T-cell (primary cell): ENCODE data around the gene NFKBIZ. TPM values are rescaled to one million over a fixed set of nuclear protein-coding genes. Genes with fewer than 3 reads are reported as not detected.

ENCODE experiments used
- ATAC-seq, 4 experiments: fragments of 200-7000 bp in 3 of 4; fragments of 150-1000 bp in 1 of 4; cut with Tn5 transposase; replicated peaks in 1 of 4; 1 replicate in 3 of 4; 2 replicates in 1 of 4; pipeline ENCODE4 v1.10.0; 2021; ENCODE audit warnings: moderate library complexity in 3 of 4, mild to moderate bottlenecking in 2 of 4, moderate number of reproducible peaks in 1 of 4
- CTCF ChIA-PET, 2 donors: fragments of 300-600 bp; sonication (Branson Sonifier 250); formaldehyde crosslinking; loops; one replicate each; lab custom pipeline; 2022; ENCODE audit warnings: antibody characterized with exemption in 2 of 2; lab: Charles Lee
- POLR2A ChIA-PET, 2 donors: fragments of 300-600 bp; sonication (Branson Sonifier 250); formaldehyde crosslinking; loops; one replicate each; lab custom pipeline; 2022; ENCODE audit warnings: antibody characterized with exemption in 2 of 2; lab: Charles Lee
- DNase-seq, 35 experiments: peaks; one replicate each; pipeline versions ENCODE4 v3.0.0 to v3.0.0-alpha.2; 2013 to 2023
- H3K27ac ChIP-seq: one replicate; pipeline ENCODE4 v1.5.1; 2013; ENCODE audit warnings: low read length
- H3K27me3 ChIP-seq, 2 experiments: replicated peaks in 1 of 2; 1 replicate in 1 of 2; 2 replicates in 1 of 2; pipeline versions ENCODE4 v1.6.1 to v1.7.0; 2013; ENCODE audit warnings: low read length in 1 of 2, mixed read lengths in 1 of 2; ENCODE audit not compliant: control insufficient read depth in 2 of 2, insufficient read depth in 2 of 2; ENCODE audit errors: extremely low read depth in 1 of 2
- H3K36me3 ChIP-seq, 2 donors: 1 replicate in 1 of 2; 2 replicates in 1 of 2; pipeline versions ENCODE4 v1.6.1 to v1.7.0; 2013; ENCODE audit warnings: low read length in 1 of 2; ENCODE audit not compliant: control insufficient read depth in 2 of 2, insufficient read depth in 1 of 2; ENCODE audit errors: extremely low read depth in 1 of 2
- H3K4me1 ChIP-seq, 2 experiments: 1 replicate in 1 of 2; 2 replicates in 1 of 2; pipeline versions ENCODE4 v1.6.1 to v1.7.0; 2013; ENCODE audit warnings: low read length in 2 of 2, mixed read lengths in 1 of 2; ENCODE audit not compliant: insufficient read depth in 2 of 2, control insufficient read depth in 1 of 2; ENCODE audit errors: extremely low read depth in 1 of 2
- H3K4me3 ChIP-seq, 2 donors: 1 replicate in 1 of 2; 2 replicates in 1 of 2; pipeline versions ENCODE4 v1.5.1 to v1.7.0; 2013; ENCODE audit warnings: mild to moderate bottlenecking in 2 of 2, low read length in 1 of 2, moderate library complexity in 1 of 2; ENCODE audit not compliant: control insufficient read depth in 1 of 2; ENCODE audit errors: extremely low read depth in 1 of 2
- H3K9me3 ChIP-seq: 2 replicates; pipeline ENCODE4 v1.7.0; 2013
- H3K27ac Mint-ChIP-seq, 2 donors: one replicate each; pipeline ENCODE4 v1.8.0; 2020 to 2021; ENCODE audit warnings: mild to moderate bottlenecking in 2 of 2, mixed read lengths in 2 of 2
- H3K27me3 Mint-ChIP-seq, 2 donors: one replicate each; pipeline ENCODE4 v1.8.0; 2021 to 2022; ENCODE audit warnings: mixed read lengths in 2 of 2
- H3K36me3 Mint-ChIP-seq: one replicate; pipeline ENCODE4 v1.8.0; 2021; ENCODE audit warnings: mixed read lengths
- H3K4me1 Mint-ChIP-seq, 3 donors: one replicate each; pipeline ENCODE4 v1.8.0; 2020 to 2022; ENCODE audit warnings: mixed read lengths in 3 of 3, mild to moderate bottlenecking in 1 of 3
- H3K4me3 Mint-ChIP-seq, 3 donors: one replicate each; pipeline ENCODE4 v1.8.0; 2020 to 2022; ENCODE audit warnings: mild to moderate bottlenecking in 3 of 3, mixed read lengths in 3 of 3, moderate library complexity in 3 of 3
- H3K9me3 Mint-ChIP-seq, 3 donors: one replicate each; pipeline ENCODE4 v1.8.0; 2020 to 2022; ENCODE audit warnings: mixed read lengths in 3 of 3
- WGBS: methylation state at CpG from one replicate; pipeline ENCODE4 v1.1.5; 2013; ENCODE audit warnings: missing lambda C conversion rate; ENCODE audit not compliant: insufficient coverage; 5-methylcytosine and 5-hydroxymethylcytosine counted together
- total RNA-seq, 35 experiments: library from RNA in 6 of 35; stranded (reverse) in 6 of 35; fragments of 120-200 nt in 1 of 35; gene quantifications; one replicate each; pipeline versions ENCODE4 v1.2.1 to v1.2.4 and lab custom pipeline; 2013 to 2026

The NFKBIZ gene
- total RNA-seq, 5 donors from 2014 or later (not counting 1 experiment from before 2014, with no cell fraction given) = 130 to 720 (median 132) TPM

DNA sequence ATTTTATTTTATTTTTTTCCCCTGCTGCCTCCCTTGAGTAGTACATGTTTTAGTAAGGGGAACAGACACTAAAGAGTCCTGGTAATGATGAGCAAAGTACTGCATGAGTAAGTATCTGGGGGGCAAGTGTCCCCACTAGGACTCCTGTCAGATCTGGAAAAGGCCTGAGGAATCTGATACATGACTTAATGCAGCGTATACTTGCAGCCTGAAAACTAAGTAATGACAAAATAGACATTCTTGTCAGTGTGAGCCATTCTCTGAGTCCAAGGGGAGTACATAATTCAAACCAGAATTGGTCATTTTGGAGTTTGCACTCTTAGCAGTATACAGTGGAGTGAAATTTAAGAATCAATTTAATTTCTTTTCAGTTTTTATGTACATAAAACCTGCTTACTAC lies 42.8 kb upstream of the NFKBIZ start:
- Histone ChIP-seq H3K4me3 (no peak overlapping the region), H3K27ac (no peak overlapping the region), H3K9me3 (no peaks in the 10 kb centered on the region), H3K36me3 (peaks cover 0 to 20% of the 10 kb centered on the region in 2 donors), H3K4me1 (peaks cover 7 to 12% of the 10 kb centered on the region in 2 experiments), H3K27me3 (no peaks in the 10 kb centered on the region)
- no peak for DNase-seq
- Mint-ChIP-seq H3K4me3 (no peak overlapping the region), H3K36me3 (peaks cover 40% of the 10 kb centered on the region), H3K9me3 (no peaks in the 10 kb centered on the region), H3K27ac (peak overlapping the region in 1 of 2 donors; percentile 44), H3K27me3 (no peaks in the 10 kb centered on the region), H3K4me1 (peaks cover 36 to 51% (median 49%) of the 10 kb centered on the region in 3 donors)
- ATAC-seq = no peak
- 100% methylated on average over 1 of the region's 1 CpG for WGBS
- POLR2A ChIA-PET = interaction anchor here in 1 of 2 donors (0.7 kb wide), 1 partner anchor 282 kb away, joined by 3 read pairs; no protein-coding TSS in a partner anchor
- CTCF ChIA-PET = interaction anchor here (1.0 to 6.8 kb wide), 14 partner anchors 10 to 730 kb away, joined by 3 to 112 read pairs (median 8); no protein-coding TSS in a partner anchor

GRCh38 chr3:101807888-101808287 lies 41.4 kb upstream of the NFKBIZ start:
- Histone ChIP-seq H3K36me3 (peaks cover 0 to 11% of the 10 kb centered on the region in 2 donors), H3K4me1 (peaks cover 7 to 12% of the 10 kb centered on the region in 2 experiments), H3K27ac (no peak overlapping the region), H3K9me3 (no peaks in the 10 kb centered on the region), H3K27me3 (no peaks in the 10 kb centered on the region), H3K4me3 (no peak overlapping the region)
- H3K4me1 Mint-ChIP-seq = peaks cover 40 to 48% (median 46%) of the 10 kb centered on the region in 3 donors
- H3K27me3 Mint-ChIP-seq = no peaks in the 10 kb centered on the region
- peak overlapping the region in 1 of 2 donors; percentile 2 for H3K27ac Mint-ChIP-seq
- WGBS = 13% methylated on average over 1 of the region's 2 CpGs
- H3K36me3 Mint-ChIP-seq = peaks cover 33% of the 10 kb centered on the region
- ATAC-seq (no peak), DNase-seq (no peak)
- no peaks in the 10 kb centered on the region for H3K9me3 Mint-ChIP-seq
- POLR2A ChIA-PET = interaction anchor here (0.5 to 0.7 kb wide), 6 partner anchors 19 to 472 kb away, joined by 3 to 5 read pairs (median 3); no protein-coding TSS in a partner anchor
- CTCF ChIA-PET = interaction anchor here (0.6 to 6.8 kb wide), 20 partner anchors 8 to 1312 kb away, joined by 3 to 112 read pairs (median 4); no protein-coding TSS in a partner anchor
- H3K4me3 Mint-ChIP-seq = no peak overlapping the region

DNA sequence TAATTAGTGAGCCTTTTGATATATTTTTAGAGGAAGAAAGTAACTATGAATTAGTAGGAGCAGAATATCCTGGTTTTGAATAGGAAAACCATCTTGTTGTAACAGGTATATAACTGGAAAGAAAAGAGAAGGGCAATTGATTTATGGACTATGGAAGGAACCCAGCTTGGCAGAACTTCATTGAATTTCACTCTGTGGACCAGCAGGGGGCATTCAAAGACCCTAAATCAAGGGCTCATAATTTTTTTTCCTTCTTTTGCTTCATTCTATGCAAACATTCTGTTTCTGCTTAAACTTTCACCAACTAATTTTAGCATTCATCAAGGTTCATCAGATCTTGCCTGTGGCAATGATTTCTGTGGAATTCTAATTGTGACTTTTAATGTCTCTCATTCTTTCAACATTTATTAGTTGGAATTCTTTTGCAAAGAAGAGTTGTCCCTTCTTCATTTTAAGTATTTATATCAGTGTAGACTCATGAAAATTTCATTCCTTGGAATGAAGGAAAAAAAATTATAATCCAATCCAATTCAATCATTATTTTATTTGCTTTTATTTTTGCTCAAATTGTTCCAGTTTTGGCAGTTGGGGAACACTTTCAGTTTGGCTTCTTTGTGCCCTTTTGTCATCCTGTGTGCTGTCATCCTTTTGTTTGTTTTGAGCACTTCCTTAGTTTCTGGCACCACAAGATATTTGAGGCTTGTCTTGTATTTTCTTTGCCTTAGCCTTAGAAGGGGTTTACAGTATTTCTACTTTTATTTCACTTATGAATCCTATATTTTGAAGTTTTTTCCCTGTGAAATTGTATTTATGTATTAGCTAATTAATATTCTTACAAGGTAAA lies 39.9 kb upstream of the NFKBIZ start:
- ChIA-PET POLR2A (interaction anchor here in 1 of 2 donors (0.7 kb wide), 1 partner anchor 123 kb away, joined by 3 read pairs; no protein-coding TSS in a partner anchor), CTCF (interaction anchor here (0.6 to 6.8 kb wide), 13 partner anchors 9 to 727 kb away, joined by 3 to 112 read pairs (median 6); partner anchors contain the start of gene NFKBIZ (in 1 of the 2))
- H3K27me3 Mint-ChIP-seq = no peaks in the 10 kb centered on the region
- peaks cover 42 to 48% (median 44%) of the 10 kb centered on the region in 3 donors for H3K4me1 Mint-ChIP-seq
- H3K4me3 Mint-ChIP-seq = peak overlapping the region in 2 of 3 donors; percentile 7 to 22
- peaks cover 20% of the 10 kb centered on the region for H3K36me3 Mint-ChIP-seq
- H3K9me3 Mint-ChIP-seq = no peaks in the 10 kb centered on the region
- H3K27ac Mint-ChIP-seq = peak overlapping the region; percentile 74 to 84
- Histone ChIP-seq H3K9me3 (no peaks in the 10 kb centered on the region), H3K27me3 (no peaks in the 10 kb centered on the region), H3K4me3 (no peak overlapping the region), H3K4me1 (peaks cover 4 to 19% of the 10 kb centered on the region in 2 experiments), H3K36me3 (peaks cover 0 to 5% of the 10 kb centered on the region in 2 donors), H3K27ac (peak overlapping the region; percentile 50)
- peak; percentile 74 to 80 (median 76) for ATAC-seq
- DNase-seq = peak in 26 of 35 experiments; percentile 15 to 76 (median 32)

DNA sequence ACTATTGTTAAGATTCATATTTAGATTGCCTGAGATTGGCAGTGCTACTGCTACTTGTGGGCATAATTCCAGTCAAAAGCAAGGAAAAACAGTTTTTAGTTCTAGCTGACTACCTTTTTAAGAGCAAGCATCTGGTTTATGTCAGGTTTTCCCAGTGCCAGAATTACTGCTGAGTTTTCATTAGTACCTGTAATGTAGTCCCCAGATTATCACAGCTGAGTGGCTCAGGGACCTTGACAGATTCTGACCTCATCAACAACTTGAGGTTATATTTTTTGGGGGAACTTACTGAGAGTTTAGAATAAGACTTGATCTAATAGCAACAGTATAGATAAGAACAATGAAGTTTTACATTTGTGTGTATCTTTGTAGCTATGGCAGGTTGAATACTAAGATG lies 39.3 kb upstream of the NFKBIZ start:
- Histone ChIP-seq H3K27me3 (no peaks in the 10 kb centered on the region), H3K4me1 (peaks cover 6 to 25% of the 10 kb centered on the region in 2 experiments), H3K4me3 (no peak overlapping the region), H3K36me3 (peaks cover 0 to 5% of the 10 kb centered on the region in 2 donors), H3K9me3 (no peaks in the 10 kb centered on the region), H3K27ac (peak overlapping the region; percentile 50)
- ChIA-PET CTCF (interaction anchor here (0.8 to 6.8 kb wide), 10 partner anchors 17 to 726 kb away, joined by 3 to 112 read pairs (median 6); partner anchors contain the start of gene NFKBIZ (in 1 of the 2)), POLR2A (interaction anchor here in 1 of 2 donors (0.9 to 1.0 kb wide), 2 partner anchors 19 to 732 kb away, joined by 3 to 5 read pairs; no protein-coding TSS in a partner anchor)
- no peaks in the 10 kb centered on the region for H3K27me3 Mint-ChIP-seq
- H3K36me3 Mint-ChIP-seq = peaks cover 15% of the 10 kb centered on the region
- DNase-seq (no peak), ATAC-seq (peak in 1 of 4 experiments; percentile 20)
- H3K4me3 Mint-ChIP-seq = no peak overlapping the region
- H3K4me1 Mint-ChIP-seq = peaks cover 45 to 50% (median 45%) of the 10 kb centered on the region in 3 donors
- H3K9me3 Mint-ChIP-seq = no peaks in the 10 kb centered on the region
- H3K27ac Mint-ChIP-seq = peak overlapping the region; percentile 74 to 84

DNA sequence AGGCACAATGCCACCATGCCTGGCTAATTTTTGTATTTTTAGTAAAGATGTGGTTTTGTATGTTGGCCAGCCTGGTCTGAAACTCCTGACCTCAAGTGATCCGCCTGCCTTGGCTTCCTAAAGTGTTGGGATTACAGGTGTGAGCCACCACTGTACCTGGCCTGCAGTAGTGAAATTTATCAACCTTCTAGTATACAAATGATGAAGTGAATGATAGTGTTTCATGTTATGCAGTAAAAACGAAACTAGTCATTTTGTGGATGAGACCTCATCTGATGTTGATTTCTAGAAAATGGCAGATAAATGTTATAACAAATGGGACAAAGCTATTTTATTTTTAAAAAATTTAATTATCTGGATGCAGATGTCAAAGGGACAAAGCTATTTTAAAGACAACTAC lies 37.4 kb upstream of the NFKBIZ start:
- no peak for DNase-seq
- ATAC-seq = no peak
- CTCF ChIA-PET = interaction anchor here (0.7 to 6.8 kb wide), 16 partner anchors 9 to 725 kb away, joined by 3 to 112 read pairs (median 6); partner anchors contain the start of gene NXPE3 (in 1 of the 2)

GRCh38 chr3:101812895-101813294 lies 36.4 kb upstream of the NFKBIZ start:
- no peak overlapping the region for H3K4me3 ChIP-seq
- CTCF ChIA-PET = interaction anchor here (0.6 to 6.8 kb wide), 17 partner anchors 9 to 724 kb away, joined by 3 to 112 read pairs (median 6); no protein-coding TSS in a partner anchor
- ATAC-seq (no peak), DNase-seq (no peak)
- no peaks in the 10 kb centered on the region for H3K9me3 ChIP-seq
- Mint-ChIP-seq H3K4me1 (peaks cover 49 to 54% (median 52%) of the 10 kb centered on the region in 3 donors), H3K9me3 (no peaks in the 10 kb centered on the region), H3K36me3 (peaks cover 17% of the 10 kb centered on the region), H3K27ac (peak overlapping the region in 1 of 2 donors; percentile 52), H3K4me3 (no peak overlapping the region), H3K27me3 (no peaks in the 10 kb centered on the region)
- H3K27me3 ChIP-seq = no peaks in the 10 kb centered on the region
- peaks cover 6 to 25% of the 10 kb centered on the region in 2 experiments for H3K4me1 ChIP-seq
- POLR2A ChIA-PET = interaction anchor here (0.6 to 2.1 kb wide), 4 partner anchors 8 to 1097 kb away, joined by 3 to 8 read pairs (median 4); partner anchors contain the start of gene NFKBIZ (in 1 of the 2)
- no peak overlapping the region for H3K27ac ChIP-seq
- peaks cover 3 to 11% of the 10 kb centered on the region in 2 donors for H3K36me3 ChIP-seq

More for the DNA sequence above, 37.4 kb upstream of the NFKBIZ start:
- Mint-ChIP-seq H3K4me1 (peaks cover 47 to 54% (median 52%) of the 10 kb centered on the region in 3 donors), H3K4me3 (no peak overlapping the region), H3K27me3 (no peaks in the 10 kb centered on the region), H3K36me3 (peaks cover 8% of the 10 kb centered on the region), H3K9me3 (no peaks in the 10 kb centered on the region), H3K27ac (peak overlapping the region in 1 of 2 donors; percentile 19)
- H3K4me1 ChIP-seq = peaks cover 6 to 25% of the 10 kb centered on the region in 2 experiments
- POLR2A ChIA-PET = interaction anchor here in 1 of 2 donors (0.6 to 0.7 kb wide), 2 partner anchors 42 to 56 kb away, joined by 3 to 10 read pairs; no protein-coding TSS in a partner anchor
- no peak overlapping the region for H3K27ac ChIP-seq
- WGBS = 25% methylated on average over 1 of the region's 2 CpGs
- H3K4me3 ChIP-seq = no peak overlapping the region
- H3K36me3 ChIP-seq = peaks cover 0 to 2% of the 10 kb centered on the region in 2 donors
- H3K27me3 ChIP-seq = no peaks in the 10 kb centered on the region
- H3K9me3 ChIP-seq = no peaks in the 10 kb centered on the region
